CD4-positive, alpha-beta T cell treated with Interferon alpha-2 for 1 hour (primary cell): Measurements from ENCODE around the gene PHAX.
"Not testable (repeated sequence)": the region's sequence is repeated elsewhere in the genome, so short reads cannot be mapped to it uniquely, and the experiment has no call there.

Source experiments
- DNase-seq, 2 donors: peaks; one replicate each; pipeline ENCODE4 v3.0.0-alpha.2; 2020 to 2022

The PHAX gene

GRCh38 chr5:126659805-126660482, 59.2 kb downstream of the PHAX start:
- DNase-seq, result no peak

- no peak for DNase-seq
Observed at GRCh38 chr5:126664586-126664985, 63.8 kb downstream of the PHAX start.

- not testable (repeated sequence) for DNase-seq
Observed at GRCh38 chr5:126670109-126670508, 69.4 kb downstream of the PHAX start.

GRCh38 chr5:126671681-126672080, 70.9 kb downstream of the PHAX start:
- not testable (repeated sequence) for DNase-seq

- no peak for DNase-seq
Observed at GRCh38 chr5:126673477-126673876, 72.7 kb downstream of the PHAX start.

GRCh38 chr5:126674145-126674544, 73.4 kb downstream of the PHAX start:
- no peak for DNase-seq

GRCh38 chr5:126675338-126675737, 74.6 kb downstream of the PHAX start:
- no peak for DNase-seq

GRCh38 chr5:126676195-126676624, 75.5 kb downstream of the PHAX start:
- peak; percentile 65 to 83 for DNase-seq
